Stimulated activated CD4-positive, alpha-beta T cell treated with anti-CD3 and anti-CD28 coated beads, Interleukin-15, amount 100 ng/mL, for 1 hour (primary cell): ENCODE measurements around the gene FBLN5.
"Not testable (repeated sequence)": the region's sequence is repeated elsewhere in the genome, so short reads cannot be mapped to it uniquely, and the experiment has no call there.

Experiments
- DNase-seq, 2 donors: peaks; one replicate each; pipeline ENCODE4 v3.0.0-alpha.2; 2020; ENCODE audit warnings: low read depth in 1 of 2, low spot score in 1 of 2

Gene FBLN5

DNA sequence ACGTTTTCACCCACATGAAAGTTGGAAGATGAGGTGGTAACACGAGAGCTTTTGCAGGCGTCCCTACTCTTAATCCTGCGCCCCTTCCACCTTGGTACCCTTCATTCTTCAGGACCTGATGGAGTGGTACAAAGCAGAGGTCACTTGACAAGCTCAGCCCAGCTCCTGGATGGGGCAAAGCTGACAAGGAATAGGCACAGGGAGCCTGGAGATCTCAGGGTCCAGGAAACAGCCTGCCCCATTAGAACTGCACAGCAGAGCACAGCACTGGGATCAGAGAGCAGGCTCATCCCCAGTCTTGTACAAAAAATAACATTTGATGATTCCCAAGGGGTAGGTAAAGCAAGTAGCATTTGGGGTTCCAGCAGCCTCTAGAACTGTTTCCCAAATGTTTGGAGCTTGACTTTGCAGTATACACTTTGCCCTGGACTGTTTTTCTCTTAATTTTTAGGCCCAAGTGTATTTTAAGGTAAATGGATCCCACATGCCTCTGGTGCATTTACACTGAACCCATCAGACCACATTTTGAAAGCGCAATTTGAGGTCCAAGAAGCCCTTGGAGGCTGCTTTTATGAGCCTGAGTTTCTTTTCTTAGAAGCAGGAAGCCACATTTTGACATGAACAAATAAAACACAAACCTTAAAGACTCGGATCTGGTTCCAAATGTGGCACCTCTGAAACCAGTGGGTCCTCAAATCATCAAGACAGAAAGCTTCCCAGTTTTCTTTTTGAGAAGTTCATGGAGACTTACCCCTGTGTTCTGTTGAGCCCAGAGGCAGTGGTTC lies 80.8 kb downstream of the FBLN5 start:
- no peak for DNase-seq

DNA sequence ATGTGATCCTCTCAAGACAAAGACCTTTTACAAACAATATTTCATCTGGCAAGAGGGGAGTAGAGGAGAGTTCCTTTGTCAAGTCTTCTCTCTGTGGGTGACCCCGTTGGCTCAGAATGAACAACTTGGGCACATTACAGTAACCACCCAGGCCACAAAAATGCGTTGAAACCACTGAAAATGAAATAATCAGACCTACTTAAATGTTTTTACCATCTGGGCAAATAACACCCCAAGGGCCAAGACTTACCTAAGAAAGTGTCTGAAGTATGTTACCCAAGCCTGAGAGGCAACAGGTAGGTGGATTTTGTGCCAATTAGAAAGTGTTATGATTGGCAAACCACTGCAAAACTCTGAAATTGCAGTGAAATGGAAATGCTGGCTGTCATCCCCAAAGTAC lies 81.4 kb downstream of the FBLN5 start:
- no peak for DNase-seq

- no peak for DNase-seq
Measured at GRCh38 chr14:91862417-91862816, 85.1 kb downstream of the FBLN5 start.

DNA sequence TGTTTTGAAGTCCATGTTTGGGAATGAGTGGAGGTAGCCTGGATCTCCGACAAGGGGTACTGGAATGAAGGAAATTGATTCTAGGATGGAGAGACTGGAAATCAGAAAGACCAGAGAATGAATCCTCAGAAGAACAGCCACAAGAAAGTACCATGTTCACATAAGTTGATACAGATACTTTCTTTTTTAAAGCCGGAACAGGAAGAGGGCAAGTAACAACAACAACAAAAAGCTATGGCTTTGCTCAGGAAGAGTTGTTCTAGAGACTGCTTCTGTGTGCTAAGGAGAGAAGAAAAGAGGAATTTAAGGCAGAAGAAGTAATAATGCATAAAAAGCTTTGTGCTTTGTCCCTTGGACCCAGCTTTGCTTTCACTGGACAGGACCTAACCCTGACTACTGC lies 86.4 kb downstream of the FBLN5 start:
- no peak for DNase-seq

GRCh38 chr14:91860238-91860637 lies 87.3 kb downstream of the FBLN5 start:
- DNase-seq, result no peak

DNA sequence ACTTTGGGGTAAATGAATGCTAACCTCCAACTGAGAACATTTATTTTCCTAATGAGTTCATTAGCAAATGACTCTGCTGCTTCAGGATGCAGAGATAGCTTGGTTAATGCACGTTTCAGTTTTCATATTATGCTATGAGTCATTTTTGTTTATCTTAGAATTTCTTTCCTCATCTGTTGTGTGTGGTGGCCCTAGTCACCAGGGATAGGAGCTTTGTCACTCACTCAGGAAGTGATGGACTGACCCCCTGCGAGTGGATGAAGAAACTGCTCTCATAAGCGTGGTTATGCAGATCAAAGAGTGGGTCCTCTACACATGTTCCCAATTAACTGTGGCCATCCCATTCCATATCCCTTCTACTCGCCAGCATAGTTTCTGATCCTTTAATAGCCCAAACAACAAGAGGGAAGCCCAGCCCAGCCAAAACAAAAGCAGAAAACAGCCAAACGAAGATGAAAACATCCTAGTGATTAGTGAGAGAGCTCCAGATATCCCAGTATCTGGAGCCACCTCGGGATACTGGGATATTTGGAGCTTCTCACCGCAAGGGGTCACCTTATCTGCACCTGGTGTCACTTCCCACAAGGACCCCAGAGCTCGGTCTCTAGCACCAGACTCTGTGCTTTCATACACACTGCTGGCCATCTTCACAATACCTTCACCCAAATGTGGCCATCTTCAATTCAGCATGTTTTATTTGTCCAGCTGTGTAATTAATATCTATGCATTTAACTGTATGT lies 88.8 kb downstream of the FBLN5 start:
- no peak for DNase-seq

GRCh38 chr14:91857614-91858013 lies 89.9 kb downstream of the FBLN5 start:
- DNase-seq, result no peak

- DNase-seq, result no peak
Measured at GRCh38 chr14:91854327-91854934, 93.1 kb downstream of the FBLN5 start.

- no peak for DNase-seq
Measured at GRCh38 chr14:91851563-91851962, 95.9 kb downstream of the FBLN5 start.

- no peak for DNase-seq
Measured at GRCh38 chr14:91848504-91849001, 98.9 kb downstream of the FBLN5 start.

DNA sequence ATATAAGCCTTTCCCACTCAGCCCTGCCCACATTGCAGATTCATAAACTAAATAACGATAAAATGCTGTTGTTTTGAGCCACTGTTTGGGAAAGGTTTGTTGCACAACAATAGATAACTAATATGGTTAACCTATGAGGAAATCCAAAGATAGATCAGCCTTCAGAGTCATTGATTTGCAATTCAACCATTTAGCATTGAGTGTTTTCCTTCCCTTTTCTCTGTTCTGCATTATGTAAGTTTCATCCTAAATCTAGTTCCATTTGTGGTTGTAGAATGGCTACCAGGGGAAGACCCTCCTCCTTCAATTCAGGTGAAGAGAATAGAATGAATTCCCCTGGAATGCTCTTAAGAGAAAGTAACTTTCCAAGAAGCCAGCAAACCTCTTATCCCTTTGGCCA lies 99.8 kb downstream of the FBLN5 start:
- DNase-seq, result no peak

DNA sequence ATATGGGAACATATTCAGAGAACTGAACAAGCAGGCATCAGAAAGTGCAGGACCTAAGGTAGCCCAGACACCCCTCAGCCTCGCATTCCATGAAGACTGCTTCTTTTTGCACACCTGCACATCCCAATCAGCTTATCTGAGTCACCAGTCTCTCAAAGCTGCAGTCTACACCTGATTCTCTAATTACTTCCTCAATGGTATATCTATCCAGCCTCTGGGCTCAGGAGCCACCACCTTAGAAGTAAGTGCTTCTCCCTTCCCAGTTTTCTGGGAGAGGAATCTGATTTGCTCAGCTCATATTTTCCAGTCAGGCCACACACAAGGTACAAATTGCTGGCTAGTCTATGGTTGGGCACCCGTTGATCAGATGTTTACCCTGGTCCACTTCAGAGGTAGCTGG lies 101.8 kb downstream of the FBLN5 start:
- DNase-seq, result no peak

DNA sequence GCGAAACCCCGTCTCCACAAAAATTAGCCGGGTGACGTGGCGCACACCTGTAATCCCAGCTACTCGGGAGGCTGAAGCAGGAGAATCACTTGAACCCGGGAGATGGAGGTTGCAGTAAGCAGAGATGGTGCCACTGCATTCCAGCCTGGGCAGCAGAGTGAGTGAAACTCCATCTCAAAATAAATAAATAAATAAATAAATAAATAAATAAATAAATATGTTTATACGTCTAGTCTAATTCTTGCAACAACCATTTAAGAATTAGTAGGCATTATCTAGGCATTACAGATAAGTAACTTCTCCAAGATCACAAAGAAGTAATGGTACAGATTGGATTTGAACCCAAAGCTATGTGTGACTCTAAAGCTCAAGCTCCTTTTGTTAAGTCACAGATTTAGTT lies 102.4 kb downstream of the FBLN5 start:
- DNase-seq, result not testable (repeated sequence)

DNA sequence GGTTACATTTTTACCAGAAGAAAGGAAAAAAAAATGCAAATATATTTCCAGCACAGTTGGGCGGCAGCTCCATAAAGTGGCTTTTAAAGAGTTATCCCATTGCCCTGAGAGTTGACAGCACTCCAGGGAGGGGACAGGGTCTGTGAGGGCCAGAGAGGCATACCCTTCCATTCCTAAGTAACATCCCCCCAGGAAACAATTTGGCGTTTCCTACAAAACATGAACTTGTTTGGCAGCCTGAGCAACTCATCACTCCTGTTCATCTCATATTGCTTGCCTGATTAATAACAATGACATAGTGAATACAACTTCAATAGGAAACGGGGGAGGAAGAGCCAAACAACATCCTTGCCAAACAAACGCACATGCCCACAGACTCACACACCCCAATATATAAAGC lies 103.5 kb downstream of the FBLN5 start:
- no peak for DNase-seq

- no peak for DNase-seq
Measured at GRCh38 chr14:91843437-91843836, 104.1 kb downstream of the FBLN5 start.

DNA sequence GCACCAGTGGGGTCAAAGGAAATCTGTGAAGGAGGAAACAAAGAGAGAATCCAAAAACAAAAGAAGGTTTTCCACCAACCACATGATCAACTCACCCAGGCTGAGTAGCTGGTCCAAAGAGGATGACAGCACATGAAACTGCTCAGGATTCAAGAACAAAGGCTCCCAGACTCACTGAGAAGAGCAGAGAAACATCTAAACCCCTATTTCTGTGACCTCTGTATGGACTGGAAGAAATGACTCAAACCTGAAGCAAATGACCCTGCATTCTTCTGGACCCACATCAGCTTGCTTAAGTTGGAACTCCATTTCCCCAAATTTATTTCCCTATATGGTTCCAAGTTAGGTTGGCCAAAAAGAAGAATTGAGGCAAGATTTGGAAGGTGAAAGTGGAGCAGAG lies 106.4 kb downstream of the FBLN5 start:
- DNase-seq, result no peak

DNA sequence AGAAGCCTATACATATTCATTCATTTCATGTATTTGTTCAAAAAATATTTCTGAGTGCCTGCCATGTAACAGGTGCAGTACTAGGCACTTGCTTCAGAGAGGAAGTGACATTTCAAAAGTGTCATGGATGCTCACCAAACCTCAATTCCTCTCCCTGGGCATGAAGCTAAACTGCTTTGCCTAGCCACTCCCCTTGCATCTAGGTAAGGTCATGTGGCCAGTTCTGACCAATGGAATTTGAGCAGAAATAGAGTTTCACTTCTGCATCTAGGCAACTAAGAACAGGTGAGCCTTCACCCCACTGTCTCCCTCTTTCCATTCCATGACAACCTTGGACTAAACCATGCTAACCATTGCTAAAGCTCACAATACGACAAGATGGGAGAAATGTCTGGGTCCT lies 107.7 kb downstream of the FBLN5 start:
- no peak for DNase-seq

DNA sequence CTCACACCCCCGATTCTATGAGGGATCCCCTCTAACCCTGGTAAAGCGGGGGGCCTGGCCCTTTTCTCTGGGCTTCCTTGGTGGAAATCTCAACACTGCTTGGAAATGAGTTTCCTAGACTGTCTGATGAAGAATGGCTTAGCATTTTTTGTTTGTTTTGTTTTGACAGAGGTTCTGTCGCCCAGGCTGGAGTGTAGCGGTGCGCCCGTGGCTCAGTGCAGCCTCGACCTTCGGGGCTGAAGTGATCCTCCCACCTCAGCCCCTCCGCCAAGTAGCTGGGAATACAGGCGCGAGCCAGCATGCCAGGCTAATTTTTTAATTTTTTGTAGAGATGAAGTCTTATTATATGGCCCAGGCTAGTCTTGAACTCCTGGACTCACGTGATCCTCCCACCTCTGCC lies 110.4 kb downstream of the FBLN5 start:
- no peak for DNase-seq

DNA sequence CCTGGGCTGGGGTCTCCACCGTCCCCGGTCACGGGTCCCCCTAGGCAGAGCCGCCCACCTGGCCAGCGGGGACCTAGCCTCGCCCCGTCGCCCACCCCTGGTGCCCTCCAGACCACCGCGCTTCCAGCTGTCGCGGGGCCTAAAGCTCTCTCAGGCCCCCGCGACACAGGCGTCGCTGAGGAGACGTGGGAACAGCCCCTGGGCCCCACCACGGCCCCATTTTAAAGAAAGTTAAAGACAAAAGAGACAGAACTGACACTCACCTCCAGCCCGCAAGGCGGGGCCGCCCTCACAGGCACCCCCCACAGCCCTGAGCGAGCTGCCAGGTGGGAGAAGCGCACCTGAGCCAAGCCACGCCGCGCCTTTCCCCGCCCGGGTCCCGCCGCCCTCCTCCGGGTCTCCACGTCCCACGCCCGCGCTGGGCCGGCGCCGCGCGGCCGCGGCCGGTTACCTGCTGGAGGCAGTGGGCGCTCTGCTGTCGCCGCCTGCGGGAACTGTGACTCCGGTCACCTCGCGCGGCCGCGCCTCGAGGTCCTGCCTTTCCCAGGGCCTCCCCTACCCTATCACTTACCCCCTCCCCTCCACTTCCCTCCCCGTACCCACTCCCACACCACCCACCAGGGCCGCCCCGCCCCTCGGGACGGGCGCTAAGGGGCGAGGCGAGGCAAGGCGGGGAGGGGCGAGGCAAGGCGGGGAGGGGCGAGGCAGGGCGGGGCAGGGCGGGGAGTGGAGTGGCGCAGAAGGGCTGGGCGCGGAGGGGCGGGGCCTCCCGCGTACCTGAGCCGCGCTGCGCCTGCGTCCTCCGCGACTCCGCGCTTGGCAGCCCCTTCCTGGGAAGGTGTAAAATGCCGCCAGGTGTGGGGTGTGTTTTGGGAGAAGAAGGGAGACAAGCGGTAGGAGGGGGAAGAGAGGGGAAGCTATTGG lies 111.3 kb downstream of the FBLN5 start:
- peak; percentile 84 to 88 for DNase-seq

- DNase-seq, result no peak
Measured at GRCh38 chr14:91835197-91835919, 112.1 kb downstream of the FBLN5 start.
